NCI-H510A treated with DMSO at 0.1 percent for 48 hours (cell line): ENCODE measurements around the gene CCDC38.

ENCODE experiments used
- DNase-seq: peaks from one replicate; lab custom pipeline; 2025; lab: John Stamatoyannopoulos, UW

Gene CCDC38

DNA sequence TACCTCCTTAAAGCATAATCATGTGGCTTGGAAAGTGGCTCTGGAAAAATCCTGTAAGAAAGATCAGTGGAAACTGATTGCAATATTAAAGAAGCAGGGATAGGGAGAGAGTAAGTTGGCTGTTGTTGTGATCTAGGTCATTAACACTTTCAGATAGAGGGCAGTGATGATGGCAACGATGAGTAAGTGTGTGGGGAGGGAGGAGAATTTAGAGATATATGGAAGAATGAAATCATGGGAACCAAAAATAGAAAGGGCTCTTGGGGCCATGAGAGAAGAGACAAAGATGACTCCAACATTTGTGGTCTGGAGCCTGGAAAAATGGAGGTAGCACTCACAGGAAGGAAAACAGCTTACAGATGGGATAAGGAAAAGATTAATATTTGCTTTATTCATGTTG lies 60.3 kb downstream of the CCDC38 start:
- no peak for DNase-seq

DNA sequence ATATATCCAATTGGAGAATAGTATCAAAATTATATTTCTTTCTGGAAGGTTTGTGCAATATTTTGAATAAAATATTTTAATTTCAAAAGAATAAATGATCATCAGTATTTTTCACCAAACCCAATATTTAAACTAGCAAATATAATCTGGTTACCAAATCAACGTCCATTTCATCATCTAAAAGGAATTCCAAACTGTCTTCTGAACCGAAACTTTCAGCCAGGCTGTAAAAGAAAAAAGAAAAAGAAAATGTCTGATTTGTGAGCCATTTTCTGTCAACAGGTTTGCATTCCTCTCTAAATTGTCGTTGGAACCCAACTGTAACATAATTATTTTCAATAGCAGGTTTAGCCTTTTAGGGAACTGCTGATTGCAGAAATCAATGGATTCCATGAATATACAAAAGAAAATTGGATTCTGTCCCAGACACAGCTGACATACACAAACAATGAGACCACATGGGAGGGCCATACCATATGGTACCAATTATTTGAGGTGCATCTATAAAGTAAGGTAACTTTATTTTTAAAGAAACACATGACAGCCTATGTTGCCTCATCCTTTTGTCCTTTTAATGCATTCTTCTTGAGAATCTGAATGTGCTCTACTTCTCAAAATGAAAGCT lies 61.0 kb downstream of the CCDC38 start:
- DNase-seq = no peak

DNA sequence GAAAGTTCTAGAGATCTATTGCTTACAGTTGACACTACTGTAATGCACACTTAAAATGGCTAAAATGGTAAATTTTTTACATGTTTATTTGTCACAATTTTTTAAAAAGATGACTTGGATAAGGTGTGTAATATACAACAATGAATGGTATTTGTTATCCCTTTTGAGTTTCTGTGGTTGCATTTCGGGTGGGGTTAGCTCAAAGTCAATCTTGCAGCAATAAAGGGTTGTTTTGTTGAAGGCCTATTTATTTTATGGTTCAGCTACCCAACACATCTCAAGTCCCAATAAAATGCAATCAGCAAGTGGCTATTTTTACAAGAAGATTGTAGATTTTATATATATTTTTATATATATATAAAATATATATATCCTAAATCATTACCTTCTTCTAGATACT lies 61.5 kb downstream of the CCDC38 start:
- no peak for DNase-seq

DNA sequence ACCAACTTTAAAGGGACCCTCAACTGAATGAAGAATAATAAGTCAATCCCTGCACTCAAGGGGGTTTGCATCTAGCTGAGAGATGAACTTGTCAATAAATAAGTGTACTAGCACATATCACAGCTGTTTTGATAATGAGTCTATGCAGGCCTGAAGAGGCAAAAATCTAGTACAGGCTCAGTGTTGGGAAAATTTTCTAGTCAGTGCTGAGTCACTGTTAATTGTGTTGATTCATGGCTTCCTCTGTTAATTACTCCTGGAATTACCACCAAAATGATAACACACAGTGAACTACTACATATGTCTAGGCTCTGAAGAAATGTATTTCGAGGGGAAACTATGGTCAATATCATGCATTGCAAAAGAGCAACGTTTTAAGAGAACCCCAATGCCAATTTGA lies 64.8 kb downstream of the CCDC38 start:
- DNase-seq = no peak

DNA sequence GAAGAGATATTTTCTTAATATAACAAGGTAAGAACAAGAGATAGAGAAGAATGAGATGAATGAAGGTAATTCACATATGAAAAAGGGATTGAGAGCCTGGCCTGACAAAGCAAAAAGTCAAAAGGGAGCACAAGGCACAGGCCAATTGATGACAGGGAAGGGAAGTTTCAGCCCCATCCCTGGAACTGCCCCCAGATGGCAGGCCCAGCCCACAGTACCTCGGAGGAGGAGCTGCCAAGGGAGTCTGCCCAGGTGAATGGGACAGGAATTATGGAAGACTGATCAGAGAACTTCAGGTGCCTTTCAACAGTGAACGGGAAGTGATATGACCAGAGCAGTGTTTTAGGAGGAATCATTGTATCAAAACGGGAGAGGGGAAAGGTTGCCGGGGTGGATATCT lies 68.0 kb downstream of the CCDC38 start:
- DNase-seq = no peak

DNA sequence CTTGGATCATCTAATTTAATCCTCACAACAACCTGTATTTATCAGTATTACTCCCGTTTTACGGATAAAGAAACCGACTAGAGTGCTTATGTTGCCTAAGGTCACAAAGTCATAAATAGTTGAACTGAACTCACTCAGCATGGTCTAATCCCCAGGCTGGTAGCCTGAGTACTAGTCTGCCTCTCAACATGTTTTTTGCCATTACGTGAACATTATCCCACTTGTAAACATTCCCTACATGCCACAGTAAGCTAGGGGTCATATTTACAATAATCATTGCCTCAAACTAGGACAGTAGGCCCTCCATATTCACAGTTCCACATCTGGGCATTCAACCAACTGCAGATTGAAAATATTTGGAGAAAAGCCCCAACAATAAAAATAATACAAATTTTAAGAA lies 71.5 kb downstream of the CCDC38 start:
- DNase-seq = no peak

DNA sequence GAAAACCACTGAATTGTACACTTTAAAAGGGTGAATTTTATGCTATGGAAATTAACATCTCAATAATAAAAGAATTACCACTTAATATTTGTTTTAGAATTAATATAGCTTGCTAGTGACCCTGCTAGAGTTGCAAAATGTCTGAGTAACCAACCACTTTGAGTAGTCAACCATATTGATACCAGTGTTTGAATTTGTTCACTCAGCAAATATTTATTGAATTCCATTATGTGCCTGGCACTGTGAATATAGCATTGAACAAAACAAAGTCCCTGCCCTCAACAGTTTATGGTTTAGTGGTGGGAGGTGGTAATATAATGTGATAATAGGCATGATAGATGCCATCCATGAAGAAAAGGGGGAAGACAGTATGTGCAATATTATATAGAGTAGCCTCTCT lies 79.1 kb downstream of the CCDC38 start:
- DNase-seq = no peak

DNA sequence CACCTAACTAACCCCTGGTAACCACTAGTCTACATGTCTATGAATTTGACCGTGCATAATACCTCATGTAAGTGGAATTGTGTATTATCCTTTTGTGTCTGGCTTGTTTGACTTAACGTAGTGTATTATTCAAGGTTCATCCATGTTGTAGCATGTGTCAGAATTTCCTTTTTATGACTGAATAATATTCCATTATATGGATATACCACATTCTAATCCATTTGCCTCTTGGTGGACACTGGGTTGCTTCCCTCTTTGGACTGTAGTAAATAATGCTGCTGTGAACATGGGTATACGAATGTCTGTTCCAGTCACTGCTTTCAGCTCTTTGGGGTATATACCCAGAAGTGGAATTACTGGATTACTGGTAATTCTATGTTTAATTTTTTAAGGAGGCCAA lies 80.4 kb downstream of the CCDC38 start:
- DNase-seq = no peak

DNA sequence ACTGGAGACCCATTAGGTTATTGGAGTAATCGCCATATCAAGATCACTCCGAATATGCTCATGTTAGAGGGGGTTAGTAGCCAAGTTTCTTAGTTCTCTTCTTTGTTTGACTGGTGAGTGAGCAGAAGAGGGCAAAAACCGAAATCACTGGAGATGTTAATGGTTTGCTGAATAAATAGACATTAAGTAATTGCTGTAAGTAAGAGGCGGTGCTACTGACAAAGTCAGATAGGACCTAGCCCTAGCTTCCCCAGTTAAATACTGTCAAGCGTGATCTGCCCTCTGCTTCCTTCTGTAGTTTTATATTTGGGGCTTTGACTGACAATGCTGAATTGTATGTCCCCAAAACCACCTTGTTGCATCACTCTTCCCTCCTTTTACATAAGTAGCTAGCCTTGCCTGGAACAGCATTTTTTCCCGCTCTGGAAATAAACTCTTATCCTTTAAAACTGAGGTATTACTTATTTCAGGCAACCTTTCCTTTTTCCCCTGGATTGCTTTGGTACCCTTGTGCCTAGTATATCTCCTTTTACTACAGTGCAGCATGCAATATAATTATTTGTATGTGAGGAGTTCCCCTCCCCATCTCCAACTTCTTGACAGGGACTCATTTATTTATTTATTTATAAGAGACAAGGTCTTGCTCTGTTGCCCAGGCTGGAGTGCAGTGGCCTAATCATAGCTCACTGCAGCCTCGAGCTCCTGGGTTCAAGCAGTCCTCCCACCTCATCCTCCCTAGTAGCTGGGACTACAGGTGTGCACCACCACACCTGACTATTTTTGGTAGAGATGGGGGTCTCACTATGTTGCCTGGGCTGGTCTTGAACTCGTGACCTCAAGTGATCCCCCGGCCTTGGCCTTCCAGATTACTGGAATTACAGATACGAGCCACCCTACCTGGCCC lies 82.2 kb downstream of the CCDC38 start:
- no peak for DNase-seq

DNA sequence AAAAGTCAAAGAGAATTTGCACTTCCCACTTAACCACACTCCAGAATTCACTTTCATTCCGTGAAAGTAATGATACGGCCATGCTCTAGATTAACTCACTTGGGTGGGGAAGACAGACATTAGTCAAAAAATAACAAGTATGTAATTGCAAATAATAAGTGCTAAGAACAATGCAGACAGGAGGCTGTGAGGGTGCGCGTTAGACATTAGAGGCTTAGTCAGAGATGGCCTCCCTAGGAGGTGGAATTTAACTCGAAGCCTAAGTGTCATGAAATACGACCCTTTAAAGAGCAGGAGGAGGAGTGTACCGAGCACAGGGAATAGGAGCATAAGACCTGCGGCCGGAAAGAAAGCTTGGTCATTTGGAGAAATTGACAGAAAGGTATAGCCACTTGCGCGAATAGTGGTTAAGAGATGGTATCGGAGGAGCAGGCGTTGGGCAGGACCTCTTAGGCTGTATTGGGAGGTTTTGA lies 83.0 kb downstream of the CCDC38 start:
- peak; percentile 36 for DNase-seq

DNA sequence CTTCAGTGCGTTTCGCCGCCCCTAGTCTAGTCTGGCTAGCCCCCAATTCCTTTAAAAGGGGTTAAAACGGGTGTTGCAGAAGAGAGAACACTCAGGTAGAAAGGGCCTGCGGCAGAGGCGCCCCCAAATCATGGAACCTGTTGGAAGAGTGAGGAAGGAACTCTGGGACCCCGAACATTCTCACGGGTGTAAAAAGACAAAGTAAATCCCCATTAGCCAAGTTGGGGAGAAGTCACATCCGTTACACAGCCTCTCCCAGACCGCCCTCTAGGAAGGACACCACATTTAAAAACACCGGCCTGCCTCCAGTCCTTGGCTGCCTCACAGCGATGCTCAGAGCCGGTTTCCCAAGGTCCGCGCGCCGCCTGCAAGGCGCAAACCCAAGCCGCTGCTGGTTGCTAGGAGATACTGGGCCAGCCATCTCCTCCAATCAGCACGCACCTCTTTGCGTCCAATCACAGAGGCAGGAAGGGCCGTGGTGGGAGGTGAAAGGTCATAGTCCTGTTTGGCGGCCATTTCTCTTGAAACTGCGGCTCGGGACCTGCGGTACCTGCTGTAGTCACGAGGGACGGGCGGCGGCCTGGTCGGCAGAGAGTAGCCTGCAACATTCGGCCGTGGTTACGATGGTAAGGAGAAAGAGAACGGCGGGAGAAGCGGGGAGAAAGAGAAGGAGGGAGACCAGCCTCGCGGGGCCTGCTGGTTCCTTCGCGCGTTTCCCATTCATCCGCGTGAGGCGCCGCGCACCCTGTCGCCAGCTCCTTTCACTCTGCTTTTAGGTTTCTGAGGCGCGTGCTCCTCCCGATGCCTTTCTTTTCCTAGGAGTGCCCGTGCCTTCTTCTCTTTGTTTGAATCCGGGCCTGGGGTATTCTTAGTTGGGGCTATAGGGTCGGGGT lies 83.7 kb downstream of the CCDC38 start, which contains the start of gene SNRPF:
TSS of gene SNRPF (plus strand) at position 502 of the 893 bp plus-strand sequence. CDS start at position 624, 122 bp downstream.
- peak; percentile 92 for DNase-seq

DNA sequence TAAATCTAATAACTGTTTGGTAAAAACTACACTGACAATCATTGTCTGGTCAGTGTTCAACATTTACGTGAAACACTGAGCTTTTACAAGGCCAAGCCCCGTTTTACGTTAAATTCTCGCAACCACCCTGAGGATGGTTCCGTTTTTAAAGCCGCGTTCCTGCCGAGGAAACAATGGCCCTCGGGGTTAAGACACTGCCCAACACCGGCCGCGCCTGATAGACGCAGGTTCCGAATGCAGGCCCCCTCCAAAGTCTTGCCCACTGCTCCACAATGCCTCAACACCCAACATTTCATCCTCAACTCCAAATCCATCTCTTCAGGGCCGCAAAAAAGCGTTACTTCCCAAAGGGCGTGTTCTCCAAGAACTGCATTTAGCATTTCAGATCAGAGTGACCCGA lies 84.6 kb downstream of the CCDC38 start:
- DNase-seq = no peak

DNA sequence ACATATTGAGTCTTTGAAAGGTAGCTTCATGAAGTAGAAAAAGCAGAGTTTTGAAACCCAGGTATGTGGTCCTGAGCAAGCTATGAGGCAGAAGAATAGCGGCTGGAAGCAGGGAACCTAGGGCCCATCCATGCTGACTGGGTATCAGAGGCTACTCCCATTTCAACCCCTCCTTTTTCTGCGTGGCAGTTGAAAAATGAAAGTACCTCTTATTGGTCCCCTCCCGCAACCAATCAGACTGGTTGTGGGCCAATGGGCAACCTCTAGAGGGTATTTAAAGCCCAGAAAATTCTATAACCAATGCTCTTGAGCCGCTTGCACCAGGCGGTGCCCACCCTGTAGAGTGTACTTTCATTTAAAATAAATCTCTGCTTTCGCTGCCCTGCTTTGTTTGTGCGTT lies 85.3 kb downstream of the CCDC38 start:
- peak; percentile 88 for DNase-seq

DNA sequence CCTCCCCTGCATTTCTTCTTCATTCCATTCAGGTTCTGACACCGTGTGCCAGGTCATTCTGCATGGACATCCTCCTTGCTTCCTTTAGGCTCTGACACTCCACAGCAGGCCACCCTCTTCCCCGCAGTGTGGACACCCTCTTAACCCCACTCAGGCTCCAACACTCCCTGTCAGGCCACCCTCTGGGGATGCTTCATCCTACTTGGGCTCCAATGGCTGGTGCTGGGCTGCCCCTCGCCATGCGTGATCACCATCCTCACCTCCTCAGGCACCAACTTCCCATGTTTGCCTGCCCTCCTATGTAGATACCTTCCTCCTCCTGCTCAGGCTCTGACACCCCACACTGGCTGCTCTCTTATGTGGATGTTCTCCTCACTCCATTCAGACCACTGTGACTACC lies 90.3 kb downstream of the CCDC38 start:
- DNase-seq = no peak

DNA sequence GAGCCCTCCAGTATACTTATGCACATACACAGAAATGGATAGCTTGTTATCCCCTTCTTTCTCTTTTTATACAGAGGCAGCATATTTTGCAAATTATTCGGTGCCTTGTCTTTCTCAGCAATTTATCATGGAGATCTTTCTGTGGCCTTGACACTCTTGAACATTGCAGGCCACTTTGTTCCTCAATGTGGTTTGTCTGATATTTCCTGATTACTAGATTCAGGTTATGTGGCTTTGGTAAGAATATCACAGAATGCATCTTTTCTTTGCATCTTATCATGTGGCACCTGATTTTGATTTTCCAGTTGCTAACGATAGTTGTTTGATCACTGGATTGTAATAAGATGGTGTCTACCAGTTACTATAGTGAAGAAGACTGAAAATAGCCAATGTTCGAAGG lies 90.8 kb downstream of the CCDC38 start:
- no peak for DNase-seq

DNA sequence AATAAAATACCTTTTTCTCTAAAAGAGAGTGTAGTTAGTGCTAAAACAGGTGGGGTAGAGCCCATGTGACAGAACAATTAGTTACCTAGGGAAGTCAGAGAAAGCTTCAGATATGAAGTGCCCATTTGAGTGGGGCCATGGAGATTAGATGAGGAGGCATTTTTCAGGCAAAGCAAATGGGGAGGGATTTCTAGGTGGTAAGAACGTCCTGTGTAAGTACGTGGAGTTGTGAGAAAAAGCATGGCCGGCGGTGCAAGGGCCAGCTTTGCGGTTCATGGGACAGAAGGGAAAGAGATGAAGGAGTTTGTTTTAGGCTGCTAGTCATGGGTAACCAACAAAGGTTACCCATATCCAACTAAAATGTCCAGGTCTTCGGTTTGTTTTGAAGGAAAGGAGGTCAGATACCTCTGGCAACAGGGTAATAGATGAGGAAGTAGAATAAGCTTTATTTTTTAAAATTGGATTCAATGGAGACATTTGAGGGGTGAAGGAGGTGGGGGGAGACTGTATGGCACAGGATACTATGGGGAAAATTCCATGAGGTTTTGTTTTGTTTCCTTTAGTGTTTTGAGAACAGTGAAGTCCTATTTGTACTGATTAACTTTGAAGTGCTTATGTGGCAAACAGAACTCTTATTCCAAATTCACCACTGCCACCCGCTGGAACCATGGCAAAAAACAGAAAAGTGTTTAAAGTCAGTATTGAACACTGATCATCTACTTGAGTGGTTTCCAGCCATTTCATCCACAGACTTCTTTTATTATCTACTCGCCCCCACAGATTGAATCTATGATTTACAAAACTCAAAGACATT lies 93.6 kb downstream of the CCDC38 start:
- peak; percentile 67 for DNase-seq

DNA sequence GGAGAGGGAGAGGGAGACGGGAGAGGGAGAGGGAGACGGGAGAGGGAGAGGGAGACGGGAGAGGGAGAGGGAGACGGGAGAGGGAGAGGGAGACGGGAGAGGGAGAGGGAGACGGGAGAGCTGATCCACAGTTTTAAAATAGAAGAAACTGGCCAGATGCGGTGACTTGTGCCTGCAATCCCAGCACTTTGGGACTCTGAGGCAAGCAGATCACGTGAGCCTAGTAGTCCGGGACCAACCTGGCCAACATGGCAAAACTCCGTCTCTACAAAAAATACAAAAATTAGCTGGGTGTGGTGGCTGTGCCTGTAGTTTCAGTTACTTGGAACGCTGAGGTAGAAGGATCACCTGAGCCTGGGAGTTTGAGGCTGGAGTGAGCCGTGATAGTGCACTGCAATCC lies 100.0 kb downstream of the CCDC38 start:
- peak; percentile 11 for DNase-seq

DNA sequence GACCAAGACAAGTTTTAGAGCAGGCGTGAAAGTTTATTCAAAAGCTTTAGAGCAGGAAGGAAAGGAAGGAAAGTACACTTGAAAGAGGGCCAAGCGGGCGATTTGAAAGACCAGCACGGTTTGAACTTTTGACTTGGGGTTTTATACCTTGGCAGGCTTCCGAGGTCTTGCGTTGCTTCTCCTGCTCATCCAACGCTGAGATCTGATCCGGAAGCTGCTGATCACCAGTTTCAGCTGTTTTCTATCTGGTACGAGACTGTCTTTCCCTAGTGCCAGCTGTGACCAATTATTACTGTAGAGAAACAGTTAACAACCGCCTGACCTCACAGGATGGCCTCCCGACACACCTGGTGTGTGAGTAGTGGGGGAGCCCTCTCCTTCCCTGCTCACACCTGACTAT lies 104.3 kb downstream of the CCDC38 start:
- DNase-seq = peak; percentile 70

DNA sequence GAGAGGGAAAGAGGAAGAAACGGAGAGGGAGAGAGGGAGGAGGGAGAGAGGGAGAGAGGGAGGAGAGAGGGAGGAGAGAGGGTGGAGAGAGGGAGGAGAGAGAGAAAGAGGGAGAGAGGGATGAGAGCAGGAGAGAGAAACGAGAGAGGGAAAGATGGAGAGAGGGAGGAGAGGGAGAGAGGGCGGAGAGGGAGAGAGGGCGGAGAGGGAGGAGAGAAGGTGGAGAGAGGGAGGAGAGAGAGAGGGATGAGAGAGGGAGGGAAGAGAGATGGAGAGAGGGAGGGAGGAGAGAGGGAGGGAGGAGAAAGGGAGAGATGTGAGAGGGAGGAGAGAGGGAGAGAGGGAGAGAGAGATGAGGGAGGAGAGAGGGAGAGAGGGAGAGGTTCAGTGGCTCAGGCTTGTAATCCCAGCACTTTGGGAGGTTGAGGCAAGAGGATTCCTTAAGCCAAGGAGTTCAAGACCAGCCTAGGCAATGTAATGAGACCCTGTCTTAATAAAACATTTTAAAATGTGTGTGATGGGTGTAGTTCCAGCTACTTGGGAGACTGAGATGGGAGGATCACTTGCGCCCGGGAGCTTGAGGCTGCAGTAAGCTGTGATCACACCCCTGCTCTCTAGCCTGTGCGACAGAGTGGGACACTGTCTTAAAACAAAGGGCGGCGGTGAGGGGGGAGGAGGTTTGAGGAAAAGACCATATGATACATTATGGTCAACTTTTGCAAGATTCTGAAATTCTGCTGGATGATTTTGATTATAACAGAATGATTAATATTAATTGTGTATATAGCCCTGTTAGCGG lies 105.0 kb downstream of the CCDC38 start:
- DNase-seq = no peak

DNA sequence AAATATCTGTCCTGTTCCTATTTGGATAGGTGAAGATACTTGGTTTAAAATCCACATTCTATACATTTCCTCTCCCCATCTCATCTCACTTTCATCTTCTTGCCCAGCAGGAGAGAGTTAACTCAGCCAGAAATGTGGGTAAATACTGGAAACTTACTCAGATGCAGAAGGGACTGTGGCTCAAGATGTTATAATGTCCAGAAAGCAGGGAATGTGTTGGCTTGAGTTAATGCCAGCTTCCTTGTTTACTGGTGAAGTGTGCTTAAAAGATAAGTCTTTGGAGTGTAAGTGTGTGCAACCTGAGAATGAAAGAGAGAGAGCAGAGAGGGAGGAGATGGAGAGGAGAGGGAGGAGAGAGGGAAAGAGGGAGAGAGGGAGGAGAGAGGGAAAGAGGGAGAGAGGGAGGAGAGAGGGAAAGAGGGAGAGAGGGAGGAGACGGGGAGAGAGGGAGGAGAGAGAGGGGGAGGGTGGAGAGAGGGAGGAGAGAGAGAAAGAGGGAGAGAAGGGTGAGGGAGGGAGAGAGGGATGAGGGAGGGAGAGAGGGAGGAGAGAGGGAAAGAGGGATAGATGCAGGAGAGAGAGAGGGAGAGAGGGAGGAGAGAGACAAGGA lies 105.7 kb downstream of the CCDC38 start:
- DNase-seq = peak; percentile 42
